HG02973 (cell line): ENCODE results near the gene LENG9.
"Not testable (repeated sequence)": the region's sequence is repeated elsewhere in the genome, so short reads cannot be mapped to it uniquely, and the experiment has no call there.

ENCODE experiments used
- ATAC-seq: cut with Tn5 transposase; IDR thresholded peaks from one replicate; pipeline ENCODE4 v1.9.1; 2021; ENCODE audit warnings: moderate library complexity; ENCODE audit not compliant: unreplicated experiment

Gene LENG9

GRCh38 chr19:54463531-54464043, at the start of gene LENG9:
TSS of gene LENG9 (minus strand) at chr19:54463778. CDS start at chr19:54463526, 252 bp downstream.
- peak; percentile 48 for ATAC-seq

DNA sequence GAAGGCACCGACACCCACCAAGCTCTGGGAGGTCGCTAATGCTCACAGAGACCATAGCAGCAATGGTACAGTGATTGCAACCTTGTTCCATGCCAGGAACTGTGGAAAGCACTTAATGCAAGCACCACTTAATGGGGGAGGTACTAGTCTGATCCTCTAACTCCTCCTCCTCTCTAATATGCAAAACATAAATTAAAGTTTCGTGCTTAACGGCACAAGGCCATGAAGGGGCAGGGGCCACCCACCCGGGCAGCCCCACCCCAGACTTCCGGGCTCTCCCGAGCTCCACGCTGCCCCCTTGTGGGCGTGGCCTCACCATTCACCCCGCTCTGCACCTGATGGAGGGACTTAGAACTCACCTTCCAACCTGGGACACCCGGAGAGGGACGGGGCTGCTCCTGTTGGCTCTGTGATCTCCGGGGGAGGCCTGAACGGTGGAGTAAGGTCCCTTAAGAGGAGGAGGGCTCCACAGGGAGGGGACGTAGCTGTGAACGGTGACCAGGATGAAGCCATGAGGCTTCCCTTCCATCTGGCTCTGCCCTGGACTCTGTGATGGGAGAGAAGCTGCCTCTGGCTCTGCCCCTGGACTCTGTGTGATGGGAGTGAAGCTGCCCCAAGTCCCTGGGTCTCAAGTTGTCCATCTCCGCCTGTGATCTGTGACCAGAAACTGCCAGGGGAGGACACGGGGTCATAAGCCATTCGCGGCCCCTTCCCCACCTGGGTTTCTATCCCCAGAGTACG, 45.8 kb upstream of the LENG9 start:
- ATAC-seq: not testable (repeated sequence)

- ATAC-seq: not testable (repeated sequence)
These were observed 44.9 kb upstream of the LENG9 start for GRCh38 chr19:54508487-54508886.

- no peak for ATAC-seq
These were observed 44.2 kb upstream of the LENG9 start for GRCh38 chr19:54507824-54508223.

DNA sequence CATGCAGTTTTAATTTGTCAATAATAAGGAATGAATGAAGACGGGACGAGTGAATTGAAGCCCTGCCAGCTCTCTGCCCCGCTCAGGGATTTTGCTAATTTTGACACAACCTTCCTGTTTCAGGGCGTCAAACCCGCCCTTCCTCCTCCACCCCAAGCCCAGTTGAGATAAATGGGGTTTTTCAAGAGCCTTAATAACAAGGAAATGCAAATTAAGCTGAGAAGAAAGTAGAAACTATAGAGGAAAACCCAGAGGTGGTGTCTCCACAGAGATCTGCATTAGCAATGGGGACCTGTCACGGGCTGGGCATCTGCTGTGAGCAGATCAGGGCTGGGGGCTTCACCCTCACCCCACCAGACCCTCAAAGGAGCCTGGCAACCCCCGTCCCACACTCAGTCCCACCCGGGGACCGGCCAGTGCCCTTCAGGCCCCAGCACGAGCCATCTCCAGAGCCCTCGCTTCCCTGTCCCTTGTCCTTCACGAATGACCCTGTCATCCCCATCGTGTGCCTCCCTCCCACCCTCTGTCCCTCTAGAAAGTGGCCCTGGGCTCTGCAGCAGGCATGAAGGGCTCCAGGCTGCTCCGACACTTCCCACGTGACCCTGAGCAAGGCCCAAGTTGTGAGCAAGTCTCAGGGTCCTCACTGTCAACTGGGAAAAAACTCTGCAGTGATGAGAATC, 43.6 kb upstream of the LENG9 start:
- not testable (repeated sequence) for ATAC-seq

- no peak for ATAC-seq
These were observed 42.5 kb upstream of the LENG9 start for GRCh38 chr19:54506079-54506478.

DNA sequence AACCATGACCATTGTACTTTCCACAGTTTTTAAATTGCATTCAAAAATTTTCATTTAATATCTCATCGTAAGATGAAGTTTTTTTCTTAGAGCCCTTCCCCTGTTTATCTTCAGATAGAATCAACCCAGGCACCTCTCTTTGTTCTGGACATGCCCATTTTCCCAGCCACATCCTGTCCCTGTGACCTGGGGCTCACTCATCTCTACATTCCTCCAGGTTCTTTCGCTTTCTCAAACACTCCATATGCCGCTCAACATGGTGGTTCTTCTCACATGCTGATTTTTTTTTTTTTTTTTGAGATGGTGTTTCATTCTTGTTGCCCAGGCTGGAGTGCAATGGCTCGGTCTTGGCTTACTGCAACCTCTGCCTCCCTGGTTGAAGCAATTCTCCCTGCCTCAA, 42.0 kb upstream of the LENG9 start:
- not testable (repeated sequence) for ATAC-seq

- no peak for ATAC-seq
These were observed 39.0 kb upstream of the LENG9 start, which contains the start of gene LAIR2 for GRCh38 chr19:54502518-54503048. TSS of gene LAIR2 (plus strand) at chr19:54502831. CDS start at chr19:54502919, 88 bp downstream.

- ATAC-seq: not testable (repeated sequence)
These were observed 34.8 kb upstream of the LENG9 start for GRCh38 chr19:54498451-54498772.

- not testable (repeated sequence) for ATAC-seq
These were observed 34.3 kb upstream of the LENG9 start for GRCh38 chr19:54497747-54498450.

- not testable (repeated sequence) for ATAC-seq
These were observed 31.7 kb upstream of the LENG9 start for GRCh38 chr19:54495284-54495683.

DNA sequence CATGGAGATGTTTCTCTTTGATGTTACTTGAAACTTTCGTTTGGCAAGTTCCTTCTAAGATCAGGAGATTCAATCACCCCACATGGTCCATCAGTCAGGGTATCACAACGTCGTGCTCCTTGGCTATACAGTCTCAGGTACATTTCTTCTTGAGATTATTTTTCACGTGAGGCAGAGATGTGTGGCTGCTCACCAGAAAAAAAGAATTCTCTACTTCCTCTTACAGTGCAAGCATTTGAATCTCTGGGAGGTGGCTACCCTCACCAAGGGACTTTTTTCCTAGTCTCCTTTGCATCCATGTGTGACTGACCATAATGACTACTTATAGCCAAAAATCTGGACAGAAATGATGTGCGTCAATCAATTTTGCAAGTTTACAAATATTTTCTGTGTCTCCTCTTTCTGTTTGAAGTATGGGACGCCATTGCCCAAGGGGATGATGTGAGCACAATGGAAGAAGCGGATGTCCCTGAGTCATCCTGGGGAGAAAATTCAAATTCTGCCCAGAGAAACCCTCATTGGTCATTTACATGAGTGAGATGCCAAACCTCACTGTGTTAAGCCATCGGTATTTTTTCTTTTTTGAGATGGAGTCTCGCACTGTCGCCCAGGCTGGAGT, 30.5 kb upstream of the LENG9 start:
- no peak for ATAC-seq

GRCh38 chr19:54493056-54493455, 29.5 kb upstream of the LENG9 start:
- ATAC-seq: not testable (repeated sequence)

GRCh38 chr19:54492568-54492967, 29.0 kb upstream of the LENG9 start:
- ATAC-seq: no peak

- no peak for ATAC-seq
These were observed 26.2 kb upstream of the LENG9 start for GRCh38 chr19:54489766-54490165.

DNA sequence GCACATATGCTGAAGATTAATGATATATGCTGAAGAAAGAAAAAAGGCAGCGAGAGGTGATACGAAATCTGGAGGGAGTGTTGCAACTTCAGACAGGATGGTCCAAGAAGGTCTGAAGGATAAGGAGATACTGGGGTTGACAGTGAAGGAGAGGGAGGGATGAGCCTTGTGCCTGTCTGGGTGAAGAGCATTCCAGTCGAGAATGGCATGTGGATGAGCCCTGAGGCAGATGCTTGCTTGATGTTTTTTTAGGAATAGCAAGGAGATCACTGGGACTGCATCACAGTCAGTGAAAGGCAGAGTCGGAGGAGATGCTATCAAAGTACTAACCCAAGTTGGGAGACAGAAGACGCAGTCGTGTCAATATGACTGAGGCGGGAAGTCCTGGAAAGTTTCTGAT, 25.8 kb upstream of the LENG9 start:
- no peak for ATAC-seq

- ATAC-seq: no peak
These were observed 22.3 kb upstream of the LENG9 start for GRCh38 chr19:54485851-54486250.

DNA sequence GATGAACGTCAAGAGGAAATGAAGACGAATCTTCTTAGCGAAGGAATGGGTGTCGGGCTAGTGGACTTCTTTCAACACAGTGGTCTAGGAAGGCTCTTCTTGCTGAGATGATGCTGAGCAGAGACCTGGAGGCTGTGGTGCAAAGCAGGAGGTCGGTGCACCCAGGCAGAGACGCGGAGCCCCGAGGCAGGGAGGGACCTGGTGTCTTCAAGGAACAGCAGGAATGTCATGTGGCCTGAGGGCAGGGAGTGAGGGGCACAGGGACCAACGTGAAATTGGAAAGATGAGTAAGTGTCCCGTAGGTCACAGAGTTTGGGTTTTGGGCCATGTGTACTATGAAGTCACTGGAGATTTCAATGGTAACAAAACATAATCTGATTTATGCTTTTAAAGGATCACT, 20.9 kb upstream of the LENG9 start:
- ATAC-seq: no peak

DNA sequence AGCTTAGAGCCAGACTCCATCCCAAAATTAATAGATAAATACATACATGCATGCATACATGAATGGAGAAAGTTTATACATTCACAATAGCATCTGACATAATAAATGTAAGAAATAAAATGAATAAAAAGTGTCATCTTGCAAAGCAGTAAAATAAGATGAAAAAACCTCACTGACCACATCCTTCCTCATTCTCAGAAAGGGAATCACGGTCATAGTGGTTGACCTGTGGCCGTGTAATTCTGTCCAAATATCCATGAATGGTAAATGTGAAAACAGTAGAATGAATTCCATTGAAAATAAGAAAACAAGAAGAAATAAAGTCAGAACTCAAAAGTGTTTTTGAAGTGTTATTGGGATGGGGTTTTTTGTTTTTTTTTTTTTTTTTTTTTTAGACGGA, 19.3 kb upstream of the LENG9 start:
- ATAC-seq: no peak

- ATAC-seq: no peak
These were observed 17.9 kb upstream of the LENG9 start for GRCh38 chr19:54481326-54481930.
